Naive B cell (primary cell): ENCODE measurements around the gene FCGR3A. TPM values are rescaled to one million over a fixed set of nuclear protein-coding genes. Genes with fewer than 3 reads are reported as not detected.
"Not testable (repeated sequence)": the region's sequence is repeated elsewhere in the genome, so short reads cannot be mapped to it uniquely, and the experiment has no call there.

ENCODE experiments used
- ATAC-seq, 2 donors: fragments of 150-1000 bp; cut with Tn5 transposase; 2 replicates each; pipeline ENCODE4 v1.10.0; 2021; ENCODE audit warnings: low read depth in 2 of 2, mild to moderate bottlenecking in 2 of 2, moderate library complexity in 2 of 2
- DNase-seq: peaks from one replicate; pipeline ENCODE4 v3.0.0; 2022
- H3K27ac Mint-ChIP-seq, 6 donors: one replicate each; pipeline ENCODE4 v1.8.0; 2020 to 2022; ENCODE audit warnings: mild to moderate bottlenecking in 6 of 6, mixed read lengths in 6 of 6, moderate library complexity in 5 of 6, inconsistent platforms in 2 of 6
- H3K27me3 Mint-ChIP-seq, 3 donors: one replicate each; pipeline ENCODE4 v1.8.0; 2021 to 2022; ENCODE audit warnings: mixed read lengths in 3 of 3, mild to moderate bottlenecking in 1 of 3
- H3K36me3 Mint-ChIP-seq, 2 donors: one replicate each; pipeline ENCODE4 v1.8.0; 2020 to 2022; ENCODE audit warnings: mixed read lengths in 2 of 2, inconsistent platforms in 1 of 2, mild to moderate bottlenecking in 1 of 2
- H3K4me1 Mint-ChIP-seq, 3 donors: one replicate each; pipeline ENCODE4 v1.8.0; 2020 to 2022; ENCODE audit warnings: mixed read lengths in 3 of 3, inconsistent platforms in 1 of 3, mild to moderate bottlenecking in 1 of 3, moderate library complexity in 1 of 3
- H3K4me3 Mint-ChIP-seq, 8 donors: one replicate each; pipeline ENCODE4 v1.8.0; 2020 to 2022; ENCODE audit warnings: mild to moderate bottlenecking in 8 of 8, mixed read lengths in 8 of 8, moderate library complexity in 8 of 8, inconsistent platforms in 2 of 8
- H3K9me3 Mint-ChIP-seq, 7 donors: one replicate each; pipeline ENCODE4 v1.8.0; 2020 to 2022; ENCODE audit warnings: mixed read lengths in 7 of 7, mild to moderate bottlenecking in 5 of 7, inconsistent platforms in 2 of 7, moderate library complexity in 1 of 7
- polyA plus RNA-seq, 6 donors: library from polyadenylated mRNA; unstranded; fragments of 300-500 nt; fragmentation: Illumina TruSeq; gene quantifications; one replicate each; pipeline ENCODE4 v1.2.3, GENCODE V29; 2021; ENCODE audit warnings: low read depth in 6 of 6

The FCGR3A gene
- polyA plus RNA-seq, 6 donors from 2014 or later, result 0.33 to 3.1 (median 1.3) TPM

DNA sequence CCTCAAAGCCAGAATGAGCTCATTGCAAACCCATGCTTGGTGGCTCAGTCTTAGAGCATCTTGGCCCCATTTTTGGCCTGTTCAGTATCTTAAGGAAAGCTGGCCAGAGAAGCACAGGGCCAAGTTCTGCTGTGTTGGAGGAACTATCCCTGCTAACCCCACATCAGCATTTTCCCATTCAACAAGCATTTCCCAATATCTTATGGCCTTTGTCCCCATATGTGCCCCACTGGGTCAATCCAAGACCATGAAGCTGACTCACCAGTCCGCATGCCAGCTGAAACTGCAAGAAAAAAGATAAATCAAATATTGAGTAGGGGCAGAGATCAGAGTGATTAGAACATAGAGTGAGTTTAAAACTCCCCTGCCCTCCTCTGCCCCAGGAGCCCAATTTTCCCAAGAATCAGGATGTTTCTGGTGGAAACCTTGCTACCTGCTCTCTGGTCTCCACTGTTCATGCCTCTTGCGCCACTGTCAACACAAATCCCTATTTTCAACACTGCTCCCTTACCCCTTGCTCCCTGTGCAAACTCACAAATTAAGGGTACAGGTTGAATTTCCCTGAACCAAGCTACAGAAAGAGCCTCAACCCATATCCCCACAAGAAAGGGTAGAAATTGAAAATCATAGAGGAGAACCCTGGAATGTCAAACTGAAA is 740 bp downstream of the FCGR3A start:
- H3K27me3 Mint-ChIP-seq, H3K27ac Mint-ChIP-seq, H3K36me3 Mint-ChIP-seq, H3K9me3 Mint-ChIP-seq, ATAC-seq, DNase-seq, H3K4me3 Mint-ChIP-seq: not testable (repeated sequence)
- H3K4me1 Mint-ChIP-seq, result peaks cover 4 to 11% (median 8%) of the 10 kb centered on the region in 3 donors

DNA sequence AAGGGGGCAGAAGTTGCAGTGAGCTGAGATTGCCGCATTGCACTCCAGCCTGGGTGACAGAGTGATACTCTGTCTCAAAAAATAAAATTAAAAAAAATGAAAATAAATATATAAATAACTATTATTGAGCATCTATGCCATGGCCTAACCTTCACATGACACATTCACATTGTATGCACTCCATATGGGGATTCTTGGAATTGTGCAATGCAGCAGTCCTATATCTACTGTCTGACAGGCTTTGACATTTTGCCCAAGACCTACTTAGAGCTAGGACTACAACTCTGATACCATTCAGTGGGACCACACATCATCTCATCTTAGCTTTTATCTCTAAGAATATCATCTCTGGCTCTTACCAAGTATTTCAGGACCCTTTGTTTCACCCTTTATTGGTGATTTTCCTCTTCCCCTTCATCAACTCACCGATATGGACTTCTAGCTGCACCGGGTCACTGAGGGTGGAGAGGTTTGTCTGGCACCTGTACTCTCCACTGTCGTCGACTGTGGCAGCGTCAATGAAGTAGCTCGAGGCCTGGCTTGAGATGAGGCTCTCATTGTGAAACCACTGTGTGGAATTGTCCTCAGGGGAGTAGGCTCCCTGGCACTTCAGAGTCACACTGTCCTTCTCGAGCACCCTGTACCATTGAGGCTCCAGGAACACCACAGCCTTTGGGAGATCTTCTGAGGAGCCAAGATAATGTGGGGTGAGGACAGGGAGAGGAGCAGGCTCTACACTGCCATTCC is 1.4 kb downstream of the FCGR3A start:
- not testable (repeated sequence) for DNase-seq, ATAC-seq, H3K9me3 Mint-ChIP-seq, H3K27ac Mint-ChIP-seq, H3K27me3 Mint-ChIP-seq, H3K36me3 Mint-ChIP-seq, H3K4me3 Mint-ChIP-seq
- H3K4me1 Mint-ChIP-seq, result peaks cover 4 to 13% (median 10%) of the 10 kb centered on the region in 3 donors

DNA sequence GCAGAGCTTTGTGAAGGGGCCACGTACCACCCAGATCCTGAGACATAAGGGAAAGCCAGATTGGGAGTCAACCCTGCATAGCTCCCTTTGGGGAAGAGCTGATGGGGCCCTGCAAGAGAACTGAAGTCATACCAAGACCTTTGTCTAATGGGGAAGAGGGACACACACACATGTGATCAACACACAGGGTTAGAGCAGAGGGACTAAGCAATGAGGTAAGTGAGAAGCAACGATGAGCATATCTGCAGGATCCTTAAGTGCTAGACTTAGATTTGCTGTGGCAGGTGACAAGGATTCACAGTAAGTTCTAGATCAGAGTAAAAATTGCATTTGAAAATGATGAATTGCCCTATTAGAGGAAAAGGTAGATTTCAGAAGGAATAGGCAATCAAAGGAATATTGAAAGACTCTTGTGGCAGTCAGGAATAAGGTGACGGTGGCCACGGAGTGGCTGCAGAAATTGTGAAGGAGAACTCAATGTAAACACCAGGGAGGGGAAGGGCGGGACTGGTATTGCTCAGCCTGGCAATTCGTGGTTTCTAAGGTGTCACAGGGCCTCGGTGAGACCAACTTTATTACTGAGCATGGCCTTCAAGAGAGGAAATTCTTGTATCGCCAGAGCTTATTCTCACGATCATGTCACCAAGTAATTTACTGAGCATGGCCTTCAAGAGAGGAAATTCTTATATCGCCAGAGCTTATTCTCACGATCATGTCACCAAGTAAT is 4.5 kb downstream of the FCGR3A start:
- peak overlapping the region in 5 of 8 donors; percentile 15 to 64 (median 40) for H3K4me3 Mint-ChIP-seq
- H3K27ac Mint-ChIP-seq, result peak overlapping the region in 5 of 6 donors; percentile 34 to 81 (median 48)
- H3K36me3 Mint-ChIP-seq, DNase-seq, H3K27me3 Mint-ChIP-seq, H3K9me3 Mint-ChIP-seq: not testable (repeated sequence)
- ATAC-seq, result peak in 1 of 2 donors; percentile 45
- H3K4me1 Mint-ChIP-seq, result peaks cover 19 to 38% (median 37%) of the 10 kb centered on the region in 3 donors

DNA sequence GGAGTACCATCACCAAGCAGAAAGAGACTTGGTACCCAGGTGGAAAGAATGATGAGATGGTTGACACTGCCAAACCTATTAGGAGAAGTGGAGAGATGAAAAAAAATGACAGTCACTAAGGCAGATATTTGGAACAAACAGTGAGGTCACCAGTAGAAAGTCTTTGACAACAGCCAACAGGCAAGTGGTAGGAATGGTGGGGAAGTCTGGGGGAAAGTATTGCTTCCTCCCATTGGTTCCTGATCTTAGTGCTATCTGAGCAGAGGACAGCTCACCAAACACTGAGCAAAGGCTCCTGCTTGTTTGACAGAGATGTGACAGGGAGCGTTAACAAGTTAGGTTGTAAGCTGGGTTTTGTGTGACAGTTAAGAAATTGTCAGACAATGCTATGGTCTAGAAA is 6.5 kb downstream of the FCGR3A start:
- Mint-ChIP-seq H3K4me1 (peaks cover 24 to 45% (median 43%) of the 10 kb centered on the region in 3 donors), H3K27ac (peak overlapping the region in 1 of 6 donors; percentile 5)
- not testable (repeated sequence) for H3K4me3 Mint-ChIP-seq, DNase-seq, H3K36me3 Mint-ChIP-seq, ATAC-seq, H3K27me3 Mint-ChIP-seq, H3K9me3 Mint-ChIP-seq

DNA sequence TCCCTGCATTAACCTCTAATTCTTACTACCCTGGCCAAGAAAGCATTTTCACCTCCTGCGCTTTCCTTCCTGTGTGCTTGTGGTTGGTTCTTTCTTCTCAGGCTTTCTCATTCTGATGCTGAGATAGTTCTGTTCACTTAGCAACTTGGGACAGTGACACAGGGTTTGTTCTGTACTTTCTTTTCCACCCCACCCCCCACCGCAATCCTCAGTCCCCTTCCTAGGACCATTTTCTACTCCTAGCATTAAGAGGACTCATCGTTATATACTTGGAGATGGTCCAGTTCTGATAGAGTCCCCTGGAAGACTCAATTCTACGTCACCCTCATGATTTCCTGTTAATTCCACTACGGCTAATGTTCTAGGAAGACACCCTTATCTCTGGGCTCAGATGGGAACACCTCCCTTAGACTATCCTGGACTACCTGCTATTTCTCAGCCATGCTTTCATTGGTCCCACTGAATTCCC is 7.5 kb downstream of the FCGR3A start:
- not testable (repeated sequence) for H3K27me3 Mint-ChIP-seq, H3K36me3 Mint-ChIP-seq, H3K9me3 Mint-ChIP-seq
- peak; percentile 50 for DNase-seq
- Mint-ChIP-seq H3K4me3 (peak overlapping the region in 1 of 8 donors; percentile 63), H3K27ac (peak overlapping the region in 1 of 6 donors; percentile 3), H3K4me1 (peaks cover 24 to 45% (median 43%) of the 10 kb centered on the region in 3 donors)
- peak in 1 of 2 donors; percentile 48 for ATAC-seq

DNA sequence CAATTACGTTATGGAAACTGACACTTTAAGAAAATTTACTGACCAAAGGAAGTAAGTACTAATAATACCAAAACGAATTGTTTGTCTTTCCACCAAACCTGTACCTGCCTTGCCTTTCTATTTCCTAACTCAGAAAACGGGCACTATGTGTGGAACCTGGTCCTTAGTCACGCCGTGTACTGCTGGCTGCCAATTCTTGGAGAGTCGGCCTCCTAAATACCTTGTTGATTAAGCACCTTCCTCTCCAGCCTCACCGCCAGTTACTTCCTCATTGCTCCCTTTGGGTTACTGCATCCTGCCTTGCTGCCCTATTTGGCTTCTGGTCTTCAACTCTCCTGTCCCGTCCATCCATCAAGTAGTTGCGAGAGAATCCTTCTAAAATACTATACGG is 9.1 kb downstream of the FCGR3A start:
- Mint-ChIP-seq H3K4me1 (peaks cover 24 to 45% (median 43%) of the 10 kb centered on the region in 3 donors), H3K27ac (peak overlapping the region in 4 of 6 donors; percentile 94 to 100 (median 99)), H3K4me3 (peak overlapping the region; percentile 90 to 97 (median 96))
- ATAC-seq, result peak; percentile 29 to 35
- not testable (repeated sequence) for H3K9me3 Mint-ChIP-seq, H3K27me3 Mint-ChIP-seq, H3K36me3 Mint-ChIP-seq
- DNase-seq, result peak; percentile 23

DNA sequence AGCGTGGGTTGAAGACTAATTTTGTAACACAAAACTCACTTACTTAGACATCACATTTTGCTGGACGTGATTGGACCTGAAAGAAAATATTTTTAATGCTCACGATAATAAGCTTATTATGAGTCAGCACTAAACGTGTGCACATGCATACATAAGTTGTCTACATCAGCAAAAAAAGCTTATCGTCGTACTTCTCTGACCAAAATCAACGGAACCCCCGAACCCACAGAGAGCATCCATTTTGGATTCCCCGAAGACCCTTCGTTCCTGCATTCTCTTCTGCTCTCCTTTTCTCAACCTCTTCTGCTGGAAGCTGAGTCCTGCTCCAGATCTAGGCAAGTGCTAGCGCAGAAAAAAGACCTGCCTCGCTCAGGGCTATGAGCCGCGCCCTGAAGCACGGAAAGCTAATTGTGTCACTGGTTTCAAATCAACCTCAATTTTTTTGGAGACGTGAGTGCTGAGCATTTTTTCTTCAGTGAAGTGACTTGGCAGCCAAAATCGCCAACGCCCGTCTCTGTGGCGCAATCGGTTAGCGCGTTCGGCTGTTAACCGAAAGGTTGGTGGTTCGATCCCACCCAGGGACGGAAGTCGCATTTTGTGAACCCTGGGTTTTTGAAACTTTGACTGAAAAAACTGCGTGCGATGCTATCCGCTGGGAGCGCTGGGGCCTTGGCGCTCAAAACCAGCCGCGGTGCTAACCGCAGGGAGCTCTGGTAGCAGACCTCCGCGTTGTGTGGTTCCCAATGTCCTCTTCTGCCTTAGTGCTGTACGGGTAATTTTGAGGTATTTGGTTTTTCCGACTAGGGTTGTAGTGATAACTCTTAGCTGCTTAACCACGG is 9.7 kb downstream of the FCGR3A start:
- peak overlapping the region in 5 of 6 donors; percentile 83 to 100 (median 99) for H3K27ac Mint-ChIP-seq
- H3K9me3 Mint-ChIP-seq, H3K36me3 Mint-ChIP-seq, H3K27me3 Mint-ChIP-seq: not testable (repeated sequence)
- DNase-seq, result peak; percentile 82
- ATAC-seq, result peak; percentile 71 to 73
- peaks cover 20 to 40% (median 38%) of the 10 kb centered on the region in 3 donors for H3K4me1 Mint-ChIP-seq
- peak overlapping the region; percentile 90 to 97 (median 96) for H3K4me3 Mint-ChIP-seq

DNA sequence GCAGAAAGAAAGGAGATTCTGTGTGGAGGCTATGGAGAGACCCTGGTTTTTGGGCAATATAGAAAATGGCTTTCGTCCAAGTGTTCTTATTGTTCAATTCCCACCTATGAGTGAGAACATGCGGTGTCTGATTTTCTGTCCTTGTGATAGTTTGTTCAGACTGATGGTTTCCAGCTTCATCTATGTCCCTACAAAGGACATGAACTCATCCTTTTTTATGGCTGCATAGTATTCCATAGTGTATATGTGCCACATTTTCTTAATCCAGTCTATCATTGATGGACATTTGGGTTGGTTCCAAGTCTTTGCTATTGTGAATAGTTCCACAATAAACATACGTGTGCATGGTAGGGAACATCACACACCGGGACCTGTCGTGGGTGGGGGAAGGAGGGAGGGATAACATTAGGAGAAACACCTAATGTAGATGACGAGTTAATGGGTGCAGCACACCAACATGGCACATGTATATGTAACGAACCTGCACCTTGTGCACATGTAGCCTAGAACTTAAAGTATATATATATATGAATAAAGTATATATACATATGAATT is 10.6 kb downstream of the FCGR3A start:
- not testable (repeated sequence) for H3K36me3 Mint-ChIP-seq, ATAC-seq, H3K27me3 Mint-ChIP-seq, DNase-seq, H3K9me3 Mint-ChIP-seq
- peak overlapping the region in 1 of 6 donors; percentile 15 for H3K27ac Mint-ChIP-seq
- H3K4me3 Mint-ChIP-seq, result peak overlapping the region in 6 of 8 donors; percentile 72 to 96 (median 94)
- H3K4me1 Mint-ChIP-seq, result peaks cover 20 to 35% (median 35%) of the 10 kb centered on the region in 3 donors

DNA sequence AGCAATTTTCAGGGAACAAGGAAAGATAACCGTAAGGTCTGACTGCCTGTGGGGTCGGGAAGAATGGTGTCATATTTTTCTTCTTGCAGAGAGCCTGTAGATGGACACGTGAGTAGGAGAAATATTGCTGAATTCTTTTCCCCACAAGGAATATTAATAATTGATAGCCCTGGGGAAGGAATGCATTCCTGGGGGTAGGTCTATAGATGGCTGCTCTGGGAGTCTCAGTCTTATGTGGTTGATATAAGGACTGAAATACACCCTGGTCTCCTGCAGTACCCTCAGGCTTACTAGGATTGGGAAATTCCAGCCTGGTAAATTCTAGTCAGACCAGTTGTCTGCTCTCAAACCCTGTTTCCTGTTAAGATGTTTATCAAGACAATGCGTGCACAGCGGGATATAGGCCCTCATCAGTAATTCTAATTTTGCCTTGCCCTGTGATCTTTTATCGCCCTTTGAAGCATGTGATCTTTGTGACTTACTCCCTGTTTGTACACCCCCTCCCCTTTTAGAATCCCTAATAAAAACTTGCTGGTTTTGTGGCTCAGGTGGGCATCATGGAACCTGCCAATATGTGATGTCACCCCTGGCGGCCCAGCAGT is 12.4 kb downstream of the FCGR3A start:
- ATAC-seq, DNase-seq, H3K27ac Mint-ChIP-seq, H3K9me3 Mint-ChIP-seq, H3K36me3 Mint-ChIP-seq, H3K27me3 Mint-ChIP-seq: not testable (repeated sequence)
- Mint-ChIP-seq H3K4me3 (peak overlapping the region in 1 of 8 donors; percentile 21), H3K4me1 (peaks cover 23 to 31% (median 31%) of the 10 kb centered on the region in 3 donors)

DNA sequence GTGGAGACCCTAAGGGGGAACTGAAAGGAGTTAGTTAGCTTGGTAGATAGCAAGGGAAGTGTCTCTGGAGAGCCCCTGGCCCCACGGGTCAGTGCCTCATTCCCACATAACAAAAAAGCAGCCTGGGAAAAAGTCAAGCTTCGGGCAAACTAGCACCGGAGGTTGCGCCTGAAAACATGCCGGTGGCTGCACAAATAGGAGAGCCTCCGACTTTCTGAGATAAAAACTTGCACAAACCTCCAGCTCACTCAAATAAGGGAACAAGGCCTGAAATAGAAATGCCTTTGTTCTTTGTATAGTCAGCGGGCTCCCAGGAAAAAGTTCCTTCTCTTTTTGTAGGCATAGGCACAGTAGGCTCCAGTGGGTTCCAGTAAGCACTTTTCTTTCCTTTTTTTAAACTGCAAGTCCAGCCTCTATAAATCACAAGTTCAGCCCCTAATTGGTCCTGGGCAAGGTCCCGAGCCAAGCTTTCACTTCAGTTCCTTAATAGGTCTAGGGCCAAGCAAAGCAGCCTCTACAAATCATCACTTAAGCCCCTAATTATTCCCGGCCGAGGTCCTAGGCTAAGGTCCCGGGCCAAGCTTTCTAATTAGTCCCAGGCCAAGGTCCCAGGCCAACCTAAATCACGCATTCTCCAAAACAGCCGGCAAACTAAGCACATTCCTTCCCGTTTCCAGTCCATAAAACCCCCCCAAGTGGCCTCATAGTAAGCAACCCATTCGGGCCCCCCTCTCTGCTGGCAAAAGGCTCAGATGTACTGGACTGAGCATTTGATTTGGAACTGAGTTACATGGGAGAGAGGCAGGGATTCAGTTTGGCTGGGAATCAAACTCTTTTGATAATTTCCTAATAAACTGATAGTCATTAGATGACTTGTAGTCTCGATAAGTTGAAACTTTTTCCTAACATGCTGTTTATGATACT is 16.7 kb downstream of the FCGR3A start:
- ATAC-seq, H3K27me3 Mint-ChIP-seq, H3K36me3 Mint-ChIP-seq, DNase-seq: not testable (repeated sequence)
- Mint-ChIP-seq H3K27ac (peak overlapping the region in 4 of 6 donors; percentile 21 to 90 (median 78)), H3K9me3 (peaks cover 0 to 13% (median 0%) of the 10 kb centered on the region in 7 donors), H3K4me1 (peaks cover 18 to 28% (median 26%) of the 10 kb centered on the region in 3 donors), H3K4me3 (peak overlapping the region in 4 of 8 donors; percentile 31 to 74 (median 68))

DNA sequence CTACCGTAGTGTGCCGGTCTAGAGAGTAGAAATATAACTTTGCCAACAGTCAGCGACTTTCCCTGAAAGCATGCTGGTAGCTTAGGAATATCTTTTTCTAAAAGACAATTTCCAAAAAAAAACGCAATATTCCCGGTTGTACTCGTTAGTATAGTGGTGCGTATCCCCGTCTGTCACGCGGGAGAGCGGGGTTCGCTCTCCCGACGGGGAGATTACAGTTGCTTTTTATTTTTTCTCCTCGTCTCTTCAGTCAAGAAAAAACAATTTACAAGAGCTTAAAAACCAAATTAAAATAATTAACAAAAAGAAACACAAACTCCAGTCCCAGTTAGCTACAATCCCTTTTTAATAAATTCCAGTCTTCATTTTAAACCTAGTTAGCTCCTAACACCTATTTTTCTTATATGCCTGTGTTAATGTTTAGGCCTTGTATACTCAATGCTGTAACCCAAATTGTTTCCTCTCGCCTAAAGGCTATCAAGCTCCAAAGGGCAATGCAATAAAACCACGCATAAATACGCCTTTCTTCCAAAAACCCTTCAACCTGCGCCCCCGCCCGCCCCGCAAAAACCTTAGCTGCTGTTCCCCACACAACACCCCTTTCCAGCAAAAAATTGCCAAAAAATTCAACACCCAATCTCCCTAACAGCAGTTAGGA is 17.5 kb downstream of the FCGR3A start:
- Mint-ChIP-seq H3K36me3 (peaks cover 0 to 7% of the 10 kb centered on the region in 2 donors), H3K9me3 (peaks cover 0 to 13% (median 0%) of the 10 kb centered on the region in 7 donors), H3K4me3 (peak overlapping the region in 7 of 8 donors; percentile 21 to 74 (median 54)), H3K27ac (peak overlapping the region in 5 of 6 donors; percentile 68 to 90 (median 88)), H3K27me3 (peaks cover 0 to 6% (median 2%) of the 10 kb centered on the region in 3 donors), H3K4me1 (peaks cover 18 to 28% (median 26%) of the 10 kb centered on the region in 3 donors)
- DNase-seq, result no peak
- ATAC-seq, result no peak
